Measurements from ENCODE around the gene CASK.
"Not testable (repeated sequence)": the region's sequence is repeated elsewhere in the genome, so short reads cannot be mapped to it uniquely, and the experiment has no call there.

The CASK gene

DNA sequence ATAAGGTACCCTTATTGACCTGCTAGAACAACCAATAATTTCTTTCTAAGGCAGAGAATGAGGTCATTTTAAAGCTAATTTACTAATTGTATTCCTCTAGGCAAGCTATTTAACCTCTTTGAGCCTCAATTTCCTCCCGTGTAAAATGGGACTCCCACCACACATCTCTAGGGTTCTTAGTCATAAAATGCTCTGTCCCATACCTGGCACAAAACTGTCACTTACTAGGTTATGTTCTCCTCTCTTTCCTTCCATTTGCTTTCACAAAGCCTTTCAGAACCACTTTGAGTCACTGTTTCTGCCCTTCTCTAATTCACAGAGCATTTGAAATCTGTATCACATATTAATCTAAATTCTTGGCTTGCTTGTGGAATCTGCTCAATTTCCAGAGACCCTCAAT is 201.8 kb downstream of the CASK start:
- no peak for DNase-seq (ENCODE audit: low read depth)
- H3K4me3 ChIP-seq (ENCODE audit: control insufficient read depth, low read depth, low read length) = no peak overlapping the region
- TF ChIP-seq, protein P1, sequence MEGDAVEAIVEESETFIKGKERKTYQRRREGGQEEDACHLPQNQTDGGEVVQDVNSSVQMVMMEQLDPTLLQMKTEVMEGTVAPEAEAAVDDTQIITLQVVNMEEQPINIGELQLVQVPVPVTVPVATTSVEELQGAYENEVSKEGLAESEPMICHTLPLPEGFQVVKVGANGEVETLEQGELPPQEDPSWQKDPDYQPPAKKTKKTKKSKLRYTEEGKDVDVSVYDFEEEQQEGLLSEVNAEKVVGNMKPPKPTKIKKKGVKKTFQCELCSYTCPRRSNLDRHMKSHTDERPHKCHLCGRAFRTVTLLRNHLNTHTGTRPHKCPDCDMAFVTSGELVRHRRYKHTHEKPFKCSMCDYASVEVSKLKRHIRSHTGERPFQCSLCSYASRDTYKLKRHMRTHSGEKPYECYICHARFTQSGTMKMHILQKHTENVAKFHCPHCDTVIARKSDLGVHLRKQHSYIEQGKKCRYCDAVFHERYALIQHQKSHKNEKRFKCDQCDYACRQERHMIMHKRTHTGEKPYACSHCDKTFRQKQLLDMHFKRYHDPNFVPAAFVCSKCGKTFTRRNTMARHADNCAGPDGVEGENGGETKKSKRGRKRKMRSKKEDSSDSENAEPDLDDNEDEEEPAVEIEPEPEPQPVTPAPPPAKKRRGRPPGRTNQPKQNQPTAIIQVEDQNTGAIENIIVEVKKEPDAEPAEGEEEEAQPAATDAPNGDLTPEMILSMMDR (conservative IDR thresholded peaks at IDR 0.05; ENCODE audit: control insufficient read depth, insufficient read depth, low read depth, low read length) = no peak

DNA sequence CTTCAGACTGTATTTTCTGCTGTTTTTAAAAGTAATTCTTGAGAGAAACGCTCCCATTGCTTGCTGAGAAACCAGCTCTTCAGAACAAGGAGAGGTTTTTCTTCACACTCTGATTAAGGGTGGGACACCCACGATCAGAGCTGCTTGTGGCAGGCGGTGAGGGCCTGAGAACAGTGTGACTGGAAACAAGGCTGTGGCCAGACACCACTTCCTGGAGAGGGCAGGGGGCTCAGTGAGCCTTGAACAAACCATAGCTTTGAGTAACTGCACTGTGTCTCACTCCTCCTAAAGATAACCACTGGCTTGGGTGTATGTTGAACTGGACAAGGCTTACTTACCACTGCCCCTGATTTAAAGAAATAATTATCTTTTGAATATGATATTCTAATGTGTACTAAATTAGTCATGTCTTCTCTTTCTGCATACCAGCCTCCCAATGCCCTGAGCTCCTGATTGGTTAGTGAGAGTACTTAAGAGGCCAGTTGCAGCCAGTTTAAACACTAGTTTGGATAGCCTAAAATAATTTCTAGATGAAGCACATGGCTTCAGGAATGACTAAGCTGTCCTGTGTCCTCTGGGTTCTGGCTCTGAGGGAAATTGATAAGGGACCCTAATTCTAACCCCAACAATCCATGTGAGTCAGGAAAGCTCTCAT is 203.1 kb downstream of the CASK start:
- peak; percentile 10 for DNase-seq (ENCODE audit: low read depth)
- H3K4me3 ChIP-seq (ENCODE audit: control insufficient read depth, low read depth, low read length) = no peak overlapping the region
- TF ChIP-seq, protein P1 (conservative IDR thresholded peaks at IDR 0.05; ENCODE audit: control insufficient read depth, insufficient read depth, low read depth, low read length) = no peak

DNA sequence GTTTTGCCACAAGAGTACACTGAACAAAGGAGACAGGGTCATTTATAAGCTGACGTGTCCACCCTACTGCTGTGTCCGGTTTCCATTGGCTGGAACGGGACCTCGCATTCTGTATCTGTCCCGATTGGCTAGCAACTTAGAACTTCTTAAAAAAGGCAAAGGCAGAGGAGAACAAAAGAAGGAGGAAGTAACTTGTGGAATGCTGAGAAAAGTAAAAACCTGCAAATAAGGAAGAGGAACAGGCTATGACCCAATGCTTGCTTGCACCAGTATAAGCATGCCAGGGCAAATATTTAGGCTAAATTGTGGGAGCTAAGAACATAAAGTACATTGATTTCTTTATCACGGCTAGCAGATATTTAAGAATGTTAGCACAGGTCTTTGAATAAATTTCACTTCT is 203.7 kb downstream of the CASK start:
- not testable (repeated sequence) for DNase-seq (ENCODE audit: low read depth); H3K4me3 ChIP-seq (ENCODE audit: control insufficient read depth, low read depth, low read length)

DNA sequence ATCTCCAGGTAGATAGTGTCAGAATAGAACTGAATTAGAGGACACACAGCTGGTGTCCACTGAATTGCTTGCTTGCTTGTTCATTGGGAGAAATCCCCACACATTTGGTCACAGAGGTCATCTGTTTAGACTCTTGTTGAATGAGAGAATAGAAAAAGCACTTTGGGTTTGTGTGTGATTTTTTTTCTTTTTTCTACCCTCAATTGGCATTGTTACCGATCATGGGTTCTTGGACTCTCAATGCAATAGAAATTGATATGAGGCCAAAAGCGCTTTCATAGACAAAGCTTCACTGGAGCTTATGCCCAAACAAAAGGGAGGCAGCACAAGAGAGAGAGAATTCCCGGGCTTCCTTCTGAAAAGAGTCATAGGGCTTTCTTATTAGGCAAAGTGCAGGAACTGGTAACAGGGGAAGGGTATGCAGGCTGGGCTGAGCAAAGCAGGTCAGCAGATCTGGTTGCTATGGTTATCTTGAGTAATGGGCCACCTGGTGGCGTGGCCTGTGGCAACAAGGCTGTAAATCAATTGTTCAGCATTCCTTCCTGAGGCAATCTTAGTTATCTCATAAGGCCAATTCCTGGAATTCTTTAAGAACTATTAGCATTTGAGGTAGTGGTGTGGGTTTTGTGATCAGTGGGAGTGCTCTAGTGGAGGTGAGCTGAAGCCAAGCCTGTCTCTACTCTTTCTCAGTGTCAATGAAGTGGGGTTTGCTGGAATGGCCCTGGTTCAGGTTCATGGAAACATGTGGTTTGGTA is 204.7 kb downstream of the CASK start:
- DNase-seq (ENCODE audit: low read depth) = no peak
- no peak overlapping the region for H3K4me3 ChIP-seq (ENCODE audit: control insufficient read depth, low read depth, low read length)
- TF ChIP-seq, protein P1 (conservative IDR thresholded peaks at IDR 0.05; ENCODE audit: control insufficient read depth, insufficient read depth, low read depth, low read length) = no peak

DNA sequence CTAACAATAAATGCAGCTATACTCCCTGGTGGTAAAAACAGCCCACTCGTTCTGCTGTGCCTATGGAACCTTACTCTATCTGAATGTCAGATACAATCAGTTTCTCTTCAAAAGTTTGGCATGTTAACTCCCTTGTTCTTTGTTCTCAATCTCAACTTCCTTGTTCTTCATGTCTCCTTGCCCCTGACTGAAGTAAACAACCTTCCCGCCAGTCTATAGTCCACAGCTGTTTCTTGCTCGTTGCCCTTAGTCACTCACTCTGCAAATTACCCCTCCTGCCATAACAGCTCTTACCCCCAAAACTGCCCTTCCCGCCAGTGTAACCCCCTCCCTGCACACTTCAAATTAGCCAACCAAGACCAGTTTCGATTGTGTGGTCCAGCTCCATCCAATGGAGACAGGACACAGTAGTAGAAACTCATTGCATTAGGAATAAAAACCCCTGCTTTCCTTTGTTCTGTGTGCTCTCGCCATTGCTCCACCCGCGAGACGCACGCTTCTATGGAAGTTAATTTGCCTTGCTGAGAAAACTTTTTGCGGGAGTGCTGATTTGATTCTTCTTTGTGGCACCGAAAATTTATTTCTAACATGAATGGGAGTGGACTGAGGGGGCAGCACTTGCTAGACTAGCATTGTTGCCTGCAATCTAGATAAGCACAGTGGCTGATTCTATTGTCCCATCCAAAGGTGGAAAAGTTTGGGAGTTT is 206.4 kb downstream of the CASK start:
- H3K4me3 ChIP-seq (ENCODE audit: control insufficient read depth, low read depth, low read length) = no peak overlapping the region
- TF ChIP-seq, protein P1 (conservative IDR thresholded peaks at IDR 0.05; ENCODE audit: control insufficient read depth, insufficient read depth, low read depth, low read length) = no peak
- DNase-seq (ENCODE audit: low read depth) = no peak

DNA sequence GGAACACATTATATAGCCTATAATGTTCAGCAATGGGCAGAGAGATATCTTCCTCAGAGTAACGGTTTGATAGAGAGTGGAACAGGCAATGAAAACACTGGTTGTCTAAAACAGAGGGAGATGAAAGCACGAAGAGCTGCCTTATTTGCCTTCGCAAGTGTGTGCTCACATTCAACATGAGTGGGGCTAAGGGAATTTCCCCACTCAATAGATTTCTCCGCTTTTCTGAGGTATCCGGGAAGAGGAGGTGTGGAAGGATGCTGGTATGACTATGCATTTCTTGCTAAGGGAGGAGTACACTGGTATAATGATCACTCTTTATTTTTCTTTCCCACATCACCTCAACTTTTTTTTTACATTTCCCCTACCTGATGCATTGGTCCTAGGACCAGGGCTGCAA is 207.1 kb downstream of the CASK start:
- H3K4me3 ChIP-seq (ENCODE audit: control insufficient read depth, low read depth, low read length) = no peak overlapping the region
- no peak for DNase-seq (ENCODE audit: low read depth)
- TF ChIP-seq, protein P1 (conservative IDR thresholded peaks at IDR 0.05; ENCODE audit: control insufficient read depth, insufficient read depth, low read depth, low read length) = no peak

All from fibroblast of mammary gland (primary cell).